AG09309 (cell line): ENCODE measurements around the gene HMX1.

Experiments used
- DNase-seq: peaks from one replicate; pipeline ENCODE4 v3.0.0-alpha.2; 2010; ENCODE audit warnings: low read depth
- H3K4me3 ChIP-seq: 2 replicates; pipeline ENCODE4 v1.5.1; 2011; ENCODE audit warnings: mild to moderate bottlenecking, low read depth, low read length, moderate library complexity; ENCODE audit not compliant: control insufficient read depth
- CTCF ChIP-seq: IDR thresholded peaks from 2 replicates; pipeline ENCODE4 v1.5.1; 2011; ENCODE audit warnings: mild to moderate bottlenecking, low read depth, low read length, inconsistent platforms; ENCODE audit not compliant: insufficient read depth, control insufficient read depth; ENCODE audit errors: missing control alignments

The HMX1 gene

GRCh38 chr4:8913121-8913857 is 41.6 kb upstream of the HMX1 start:
- TF ChIP-seq CTCF = no peak
- no peak for DNase-seq
- no peak overlapping the region for H3K4me3 ChIP-seq

GRCh38 chr4:8912506-8912905 is 40.9 kb upstream of the HMX1 start:
- H3K4me3 ChIP-seq = no peak overlapping the region
- DNase-seq = no peak
- no peak for TF ChIP-seq CTCF

GRCh38 chr4:8912089-8912455 is 40.4 kb upstream of the HMX1 start:
- no peak overlapping the region for H3K4me3 ChIP-seq
- DNase-seq = no peak
- TF ChIP-seq CTCF = no peak

- no peak overlapping the region for H3K4me3 ChIP-seq
- DNase-seq = peak; percentile 0
- TF ChIP-seq CTCF = no peak
Measured at GRCh38 chr4:8911316-8912088, 39.9 kb upstream of the HMX1 start.

- TF ChIP-seq CTCF = no peak
- H3K4me3 ChIP-seq = no peak overlapping the region
- DNase-seq = no peak
Measured at GRCh38 chr4:8910822-8911315, 39.2 kb upstream of the HMX1 start.

GRCh38 chr4:8910100-8910821 is 38.6 kb upstream of the HMX1 start:
- no peak for DNase-seq
- no peak overlapping the region for H3K4me3 ChIP-seq
- TF ChIP-seq CTCF = no peak
